Left ventricle myocardium superior (tissue), 1 donor: Measurements from ENCODE around the gene KIF1B. TPM values are rescaled to one million over a fixed set of nuclear protein-coding genes. Genes with fewer than 3 reads are reported as not detected.

Experiments
- microRNA-seq: library from miRNA; unstranded; fragments of <30 nt; microRNA quantifications from one replicate; pipeline ENCODE4 v1.2.0, GENCODE V29; 2020; ENCODE audit warnings: borderline number of aligned reads
- total RNA-seq: library from RNA; stranded (reverse); fragmentation: NEBNext Ultra II Directional; extraction: Animal tissue kit (Norgen Biotek cat#: 25700); gene quantifications from one replicate; pipeline ENCODE4 v1.2.1, GENCODE V29; 2021
- donor health status: DM: no; HTN: yes; CAD: no; lungs with severe emphysema.

The KIF1B gene
- total RNA-seq, 1 donor from 2014 or later, result 69.3 TPM

Small RNAs within 50 kb of the gene (microRNA-seq; reads per million reads assigned to microRNA genes)
- not detected for gene MIR1273D

Other genes with a start within 250 kb of the KIF1B start
- gene RBP7, start 213.3 kb upstream of the KIF1B start, total RNA-seq, result 31.9 TPM
- 78.4 TPM for gene UBE4B, start 177.6 kb upstream of the KIF1B start, total RNA-seq
- 37.9 TPM for gene PGD, start 188.5 kb downstream of the KIF1B start, total RNA-seq
- 5.5 TPM for gene CENPS, start 219.9 kb downstream of the KIF1B start, total RNA-seq
- gene CORT, start 239.5 kb downstream of the KIF1B start, total RNA-seq, result not detected